ENCODE results near the gene ANKRD11.
"Not testable (repeated sequence)": the region's sequence is repeated elsewhere in the genome, so short reads cannot be mapped to it uniquely, and the experiment has no call there.

Gene ANKRD11

DNA sequence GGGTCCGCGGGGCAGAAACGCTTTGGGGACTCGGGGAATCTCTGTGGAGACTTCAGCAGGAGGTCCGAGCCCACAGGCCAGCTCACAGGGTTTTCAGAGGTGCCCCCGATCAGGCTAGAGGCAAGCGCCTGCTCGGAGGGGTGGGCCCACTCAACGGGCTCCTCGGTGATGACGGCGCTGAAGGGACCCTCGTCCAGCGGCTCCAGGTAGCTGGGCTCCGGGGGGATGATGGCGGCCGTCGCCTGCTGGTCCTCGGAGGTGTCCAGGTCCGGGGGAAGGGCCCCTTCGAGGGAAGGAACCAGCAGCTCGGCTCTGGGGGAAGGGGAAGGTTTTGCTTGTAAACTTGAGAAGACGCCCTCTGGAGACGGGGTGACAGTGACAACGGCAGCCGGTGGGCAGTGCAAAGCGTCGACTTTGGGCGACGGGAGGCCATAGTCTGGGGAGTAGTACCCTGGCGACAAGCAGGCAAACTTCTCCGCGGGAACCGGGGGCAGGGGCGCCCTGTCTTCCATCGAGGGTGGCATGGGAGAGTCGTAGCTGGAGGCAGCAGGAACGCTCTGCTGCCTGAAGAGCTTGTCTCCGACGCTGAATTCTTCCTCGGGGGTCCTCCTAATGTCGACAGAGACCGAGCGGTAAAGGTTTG lies 209.7 kb downstream of the ANKRD11 start:
- no peak for DNase-seq (ENCODE audit: low spot score)

DNA sequence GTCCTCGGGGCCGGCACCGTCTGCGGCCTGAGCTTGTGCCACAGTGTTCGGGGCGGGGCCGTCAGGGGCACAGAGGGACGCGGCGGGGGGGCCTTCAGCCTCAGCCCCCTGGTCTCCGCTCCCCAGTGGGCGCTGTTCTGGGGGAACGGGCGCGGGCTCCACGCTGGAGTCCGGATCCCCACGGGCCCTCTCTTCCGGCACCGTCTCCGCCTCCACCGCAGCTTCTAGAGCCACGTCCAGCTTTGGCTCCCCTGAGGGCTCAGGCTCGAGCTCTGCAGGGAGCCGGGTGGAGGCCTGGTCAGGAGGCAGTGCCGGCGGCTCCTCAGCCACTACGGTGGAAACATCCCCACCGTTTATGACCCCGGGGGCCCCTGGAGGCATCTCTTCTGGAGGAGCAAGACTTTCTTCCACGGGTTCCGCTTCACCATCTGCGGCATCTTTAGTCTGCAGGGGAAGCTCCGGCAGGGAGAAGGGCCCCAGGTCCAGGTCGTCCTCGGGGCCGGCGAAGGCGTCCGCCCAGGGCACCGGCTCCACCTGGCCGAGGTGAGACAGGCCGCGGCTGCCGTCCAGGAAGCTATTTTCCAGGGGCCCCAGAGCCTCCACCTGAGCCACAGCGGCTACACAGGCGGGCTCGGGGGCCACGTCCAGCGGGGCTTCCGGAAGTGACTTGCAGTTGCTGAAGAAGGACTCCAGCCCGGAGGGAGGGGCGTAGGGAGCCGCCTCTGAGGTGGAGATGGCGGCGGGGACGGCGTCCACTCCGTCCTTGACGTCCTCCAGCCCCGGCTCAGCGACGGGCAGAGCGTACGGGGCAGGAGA lies 210.5 kb downstream of the ANKRD11 start:
- no peak for DNase-seq (ENCODE audit: low spot score)

DNA sequence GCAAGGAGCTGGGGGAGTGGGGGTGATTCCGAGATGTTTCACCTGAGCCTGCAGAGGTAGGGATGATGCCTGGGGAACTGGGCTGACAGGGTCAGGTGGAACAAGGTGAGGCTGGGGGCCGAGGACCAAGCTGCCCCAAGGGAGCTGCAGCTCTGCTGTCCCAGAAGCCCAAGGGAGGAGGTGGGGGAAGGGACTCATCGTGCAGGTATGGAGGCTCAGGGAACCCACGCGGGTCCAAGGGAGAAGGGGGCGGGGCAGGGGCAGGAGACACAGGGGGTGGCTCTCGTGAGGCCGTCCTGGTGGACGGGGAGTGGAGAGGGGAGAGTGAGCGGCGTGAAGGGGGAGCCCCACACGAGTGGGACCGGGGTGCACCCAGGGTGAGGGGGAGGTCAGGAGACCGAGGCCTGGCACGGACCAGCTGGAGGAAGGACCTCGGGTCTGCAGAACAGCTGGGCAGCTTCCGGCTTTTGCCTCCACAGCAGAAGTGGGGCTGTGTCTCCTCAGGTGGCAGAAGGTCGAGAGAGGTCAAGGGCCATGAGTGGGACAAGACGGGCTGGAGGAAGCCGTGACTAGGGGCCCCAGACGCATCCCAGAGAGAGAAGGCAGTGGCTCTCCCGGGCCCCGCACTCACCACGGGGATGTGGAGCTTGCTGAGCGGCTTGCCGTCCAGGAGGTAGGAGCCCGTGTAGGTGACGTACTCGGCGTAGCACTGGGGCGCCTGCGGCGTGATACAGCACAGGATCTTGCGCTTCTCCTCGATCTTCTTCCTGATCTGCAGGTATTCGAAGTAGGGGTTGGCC lies 211.7 kb downstream of the ANKRD11 start:
- DNase-seq (ENCODE audit: low spot score), result no peak

DNA sequence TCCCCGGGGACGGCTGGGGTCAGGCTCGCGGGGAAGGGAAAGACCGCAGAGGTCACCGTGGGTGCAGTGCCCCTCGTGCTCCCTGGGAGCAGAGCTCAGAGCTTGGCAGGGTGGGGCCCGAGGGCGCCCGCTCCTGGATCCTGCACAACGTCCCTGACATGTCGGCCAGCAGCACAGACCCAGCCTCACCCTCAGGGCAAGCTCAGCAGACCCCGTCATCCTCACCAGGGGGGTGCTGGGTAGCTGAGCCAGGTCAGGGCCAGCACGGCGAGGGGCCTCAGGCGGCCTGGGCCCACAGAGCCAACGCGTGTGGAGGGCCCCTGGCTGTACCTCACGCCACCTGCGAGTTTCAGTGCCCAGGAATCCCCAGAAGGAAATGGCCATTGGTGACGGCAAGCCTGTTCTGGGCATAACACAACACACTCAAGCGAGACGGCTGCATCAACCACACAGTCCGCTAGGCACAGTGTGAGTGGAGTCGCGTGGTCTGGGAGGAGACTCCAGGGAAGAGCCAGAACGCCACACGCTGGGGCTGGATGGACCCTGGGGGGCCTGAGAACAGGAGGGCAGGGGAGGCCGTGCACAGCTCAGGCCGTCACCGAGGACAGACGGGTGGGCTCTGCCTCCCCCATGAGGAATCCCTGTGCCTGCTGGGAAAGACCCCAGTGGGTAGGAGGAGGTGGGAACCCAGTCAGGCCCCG lies 212.6 kb downstream of the ANKRD11 start:
- DNase-seq (ENCODE audit: low spot score), result no peak

GRCh38 chr16:89277049-89277448 lies 213.3 kb downstream of the ANKRD11 start:
- no peak for DNase-seq (ENCODE audit: low spot score)

DNA sequence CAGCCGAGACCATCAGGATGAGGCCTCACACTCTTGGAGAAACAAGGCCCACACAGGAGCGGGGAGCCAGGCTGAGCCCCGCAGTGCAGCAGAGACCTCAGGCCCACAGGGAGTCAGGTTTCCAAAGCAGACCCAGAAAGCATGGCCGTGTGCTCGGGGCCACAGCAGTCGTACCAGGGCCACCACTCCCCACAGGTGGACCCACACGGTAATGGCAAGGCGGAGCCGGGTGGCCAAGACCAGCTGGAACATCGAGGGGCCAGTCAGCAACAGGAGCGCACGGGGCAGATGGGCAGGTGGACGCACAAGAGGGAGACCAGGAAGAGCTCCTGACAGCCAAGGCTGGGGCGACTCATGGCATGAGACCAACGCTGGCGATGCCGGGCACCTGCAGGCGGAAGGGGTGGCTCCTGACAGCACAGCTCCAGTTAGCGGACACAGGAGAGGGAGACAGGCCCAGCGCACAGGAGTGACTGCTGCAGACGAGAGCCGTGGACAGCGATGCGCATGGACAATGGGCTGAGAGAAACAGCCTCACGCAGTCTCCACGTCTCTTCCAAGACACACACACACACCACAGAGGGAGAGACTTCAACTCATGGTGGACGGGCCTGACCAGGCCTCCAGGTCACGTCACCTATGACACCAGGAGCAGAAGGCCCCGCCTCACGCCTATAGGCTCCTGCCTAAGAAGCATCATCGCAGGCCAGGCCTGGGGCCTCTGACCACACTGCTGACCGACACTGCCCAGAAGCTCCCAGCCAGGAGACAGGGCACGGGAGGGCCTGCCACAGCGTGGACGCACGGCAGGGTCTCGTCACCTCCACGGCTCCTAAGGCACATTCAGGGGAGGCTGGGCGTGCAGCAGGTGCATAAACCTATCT lies 214.3 kb downstream of the ANKRD11 start:
- no peak for DNase-seq (ENCODE audit: low spot score)

DNA sequence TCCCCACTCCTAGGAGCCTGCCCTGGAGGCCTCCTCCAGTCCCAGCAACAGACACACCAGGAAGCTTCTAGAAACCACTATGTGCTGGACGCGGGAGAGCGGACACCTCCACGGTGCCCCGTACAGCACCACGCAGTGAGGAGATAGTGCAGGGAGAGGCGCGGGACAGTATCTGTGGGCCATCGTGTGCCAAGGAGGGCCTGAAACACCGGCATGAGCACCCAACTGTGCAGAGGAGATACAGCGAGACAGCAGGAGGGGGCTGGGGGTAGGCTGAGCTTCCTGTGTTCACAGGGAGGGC lies 215.1 kb downstream of the ANKRD11 start:
- no peak for DNase-seq (ENCODE audit: low spot score)

DNA sequence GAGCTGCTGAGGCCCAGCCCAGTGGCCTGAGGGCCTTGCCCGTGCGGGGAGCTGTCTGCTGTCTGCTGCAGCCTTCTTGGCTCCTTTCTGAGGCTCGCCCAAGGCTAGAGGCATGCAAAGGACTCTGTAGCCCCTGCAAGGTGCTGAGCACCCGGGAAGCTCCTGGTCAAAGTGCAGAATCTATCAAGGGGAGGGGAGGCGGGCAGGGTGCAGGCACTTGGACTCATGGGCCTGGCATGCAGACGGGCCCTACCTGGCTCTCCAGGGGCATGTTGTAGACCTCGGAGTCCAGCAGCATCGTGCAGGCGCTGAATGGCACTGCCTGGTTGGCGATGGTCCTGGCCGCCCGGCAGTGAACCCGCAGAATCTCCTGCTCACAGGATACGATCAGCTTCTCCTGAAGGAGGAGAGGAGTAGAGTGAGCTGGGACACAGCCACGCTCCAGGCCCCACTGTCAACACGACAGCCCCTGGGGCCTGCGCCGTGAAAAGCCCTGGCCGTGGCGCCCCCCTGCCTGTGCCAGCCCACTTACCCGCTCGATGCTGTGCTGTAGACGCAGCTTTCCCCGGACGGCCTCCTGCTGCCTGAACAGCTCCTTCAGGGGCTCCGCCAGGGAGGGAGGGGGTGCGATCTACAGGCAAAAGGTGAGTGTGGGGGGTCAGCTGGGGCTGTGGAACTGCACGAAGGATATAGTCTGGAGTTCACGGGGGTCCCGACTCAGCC lies 215.6 kb downstream of the ANKRD11 start:
- no peak for DNase-seq (ENCODE audit: low spot score)

DNA sequence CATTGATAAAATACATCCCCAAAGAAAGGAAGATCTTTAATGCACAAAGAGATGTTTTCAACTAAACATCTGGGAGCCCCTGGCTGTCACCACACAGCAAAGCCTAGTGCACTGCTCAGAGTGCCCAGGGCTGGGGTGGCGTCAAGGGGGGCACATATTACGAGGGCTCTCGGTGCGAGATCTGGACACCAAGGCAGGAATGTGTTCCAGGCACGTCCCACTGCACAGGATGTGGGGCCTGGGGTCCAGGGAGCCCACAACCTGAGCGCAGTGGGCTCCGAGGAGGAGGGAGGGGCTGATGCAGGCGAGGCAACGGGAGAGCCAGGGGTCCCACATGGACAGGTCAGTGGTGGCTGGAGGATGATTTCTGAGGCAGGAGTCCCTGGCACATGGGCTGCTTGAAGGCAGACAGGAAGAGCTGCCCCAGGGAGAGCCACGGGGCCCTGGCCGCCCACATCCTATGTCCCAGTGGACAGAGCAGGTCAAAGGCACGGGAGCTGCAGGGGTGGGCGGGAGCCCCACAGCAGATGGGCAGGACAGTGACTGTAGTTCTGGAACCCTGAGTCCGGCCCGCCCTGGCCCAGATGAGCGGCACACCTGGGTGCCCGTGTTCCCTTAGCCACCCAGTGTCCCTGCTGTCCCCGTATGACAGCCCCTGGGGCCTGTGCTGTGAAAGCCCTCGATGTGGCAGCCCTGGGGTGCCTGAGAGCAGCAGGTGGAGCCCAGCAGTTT lies 216.5 kb downstream of the ANKRD11 start:
- DNase-seq (ENCODE audit: low spot score), result no peak

GRCh38 chr16:89272631-89273030 lies 217.7 kb downstream of the ANKRD11 start:
- DNase-seq (ENCODE audit: low spot score), result no peak

GRCh38 chr16:89270666-89271345 lies 219.6 kb downstream of the ANKRD11 start:
- DNase-seq (ENCODE audit: low spot score), result no peak

DNA sequence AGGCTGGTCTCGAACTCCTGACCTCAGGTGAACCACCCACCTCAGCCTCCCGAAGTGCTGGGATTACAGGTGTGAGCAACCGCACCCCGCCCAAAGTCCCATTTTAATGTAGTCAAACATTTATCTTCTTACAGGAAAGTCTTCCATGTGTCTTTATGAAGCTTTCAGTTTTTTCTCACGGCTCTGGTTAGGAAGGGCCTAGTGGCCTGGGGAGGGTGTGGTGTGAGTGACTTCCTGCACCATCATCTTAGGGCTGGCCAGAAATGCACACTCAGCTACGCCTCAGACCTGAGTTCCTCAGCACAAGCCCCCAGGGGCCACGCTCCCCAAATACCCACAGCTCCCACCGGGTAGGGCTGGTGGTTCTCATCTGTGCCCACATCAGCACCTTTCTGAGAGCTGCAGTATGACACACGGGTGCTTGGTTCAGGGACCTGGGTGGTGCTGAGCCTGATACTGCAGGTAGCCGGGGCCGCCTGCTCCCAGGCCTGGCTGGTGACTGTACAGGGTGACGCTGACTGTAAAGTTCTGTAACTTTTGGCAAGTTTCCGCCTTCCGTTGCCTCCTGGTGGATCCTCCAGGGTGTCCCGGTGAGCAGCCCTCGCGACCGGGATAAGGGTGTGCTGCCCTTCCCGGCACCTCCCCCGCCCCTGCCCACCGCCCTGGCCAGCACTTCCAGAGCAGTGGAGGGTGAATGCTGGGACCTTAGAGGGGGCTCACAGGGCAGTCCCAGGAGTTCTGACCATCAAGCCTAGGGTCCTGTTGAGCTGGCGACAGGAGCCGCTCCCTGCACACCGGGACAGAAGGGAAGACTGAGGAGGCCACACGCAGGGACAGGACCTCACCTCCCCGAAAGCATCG lies 220.3 kb downstream of the ANKRD11 start:
- DNase-seq (ENCODE audit: low spot score), result no peak

DNA sequence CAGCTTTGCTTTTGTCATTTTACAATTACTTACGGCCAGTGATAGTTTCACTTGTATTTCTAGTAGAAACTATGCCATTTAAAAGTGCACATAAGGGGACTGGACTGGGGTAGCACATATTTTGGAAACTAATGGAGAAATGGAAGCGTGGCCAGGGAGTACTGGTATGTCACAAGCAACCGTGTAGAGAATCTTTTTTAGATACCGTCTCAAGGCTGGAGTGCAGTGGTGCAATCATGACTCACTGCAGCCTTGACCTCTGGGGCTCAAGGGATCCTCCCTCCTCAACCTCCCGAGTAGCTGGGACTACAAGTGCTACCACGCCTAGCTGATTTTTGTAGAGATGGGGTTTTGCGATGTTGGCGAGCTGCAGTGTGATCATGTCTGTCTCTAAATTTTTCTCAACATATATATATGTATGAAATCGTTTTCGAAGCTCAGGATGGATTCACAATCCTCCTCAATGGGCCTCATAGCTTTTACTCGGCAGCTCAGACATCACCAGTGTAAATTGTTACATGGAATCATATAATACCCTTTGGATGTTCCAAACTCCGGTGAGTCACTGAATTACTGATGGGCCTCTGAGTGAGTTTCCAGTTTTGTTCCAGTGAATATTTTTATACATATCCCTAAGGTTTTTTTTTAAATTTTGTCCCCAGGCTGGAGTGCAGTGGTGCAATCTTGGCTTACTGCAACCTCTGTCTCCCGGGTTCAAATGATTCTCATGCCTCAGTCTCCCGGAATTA lies 221.2 kb downstream of the ANKRD11 start:
- DNase-seq (ENCODE audit: low spot score), result no peak

DNA sequence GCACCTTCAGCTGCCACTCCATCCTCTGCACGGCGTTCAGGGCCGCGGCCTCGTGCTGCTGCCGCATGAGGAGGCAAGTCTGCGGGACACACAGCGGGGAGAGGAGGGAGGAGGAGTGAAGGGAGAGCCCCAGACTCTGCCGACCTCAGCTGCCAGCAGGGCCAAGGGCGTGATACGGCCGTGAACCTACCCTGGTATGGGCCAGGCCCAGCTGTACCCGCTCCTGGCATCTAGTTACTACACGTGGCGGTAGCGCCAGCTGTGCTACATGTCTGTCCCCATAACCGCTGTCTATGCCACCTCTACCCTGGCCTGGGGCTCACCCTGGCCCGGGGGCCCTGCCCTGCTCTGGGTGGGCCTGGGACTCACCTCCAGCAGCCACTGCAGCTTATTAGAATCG lies 221.8 kb downstream of the ANKRD11 start:
- DNase-seq (ENCODE audit: low spot score), result peak; percentile 14

DNA sequence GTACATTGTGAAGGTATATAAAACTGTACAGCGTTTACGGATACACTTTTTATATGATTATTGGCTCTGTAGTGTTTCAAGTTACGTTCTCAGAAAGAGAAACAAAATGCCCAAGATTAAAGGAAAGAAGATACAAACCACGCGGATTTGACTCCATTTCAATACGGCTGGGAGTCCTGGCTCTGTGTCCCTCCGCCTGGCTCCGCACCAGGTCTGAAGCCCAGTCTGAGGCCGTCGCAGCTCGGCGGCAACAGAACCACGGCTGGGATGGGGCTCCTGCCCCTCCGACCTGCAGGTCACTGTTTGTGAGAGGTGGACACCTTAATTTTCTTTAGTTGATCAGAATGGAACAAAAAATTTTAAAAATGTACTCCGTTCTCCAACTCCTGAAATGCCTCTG lies 222.6 kb downstream of the ANKRD11 start:
- not testable (repeated sequence) for DNase-seq (ENCODE audit: low spot score)

- DNase-seq (ENCODE audit: low spot score), result peak; percentile 24
These were observed 223.7 kb downstream of the ANKRD11 start for GRCh38 chr16:89266521-89267134.

- no peak for DNase-seq (ENCODE audit: low spot score)
These were observed 224.7 kb downstream of the ANKRD11 start for GRCh38 chr16:89265647-89266046.

All from D341Med (cell line).